ENCODE measurements around the gene SPEF2.
"Not testable (repeated sequence)": the region's sequence is repeated elsewhere in the genome, so short reads cannot be mapped to it uniquely, and the experiment has no call there.

SPEF2 gene

DNA sequence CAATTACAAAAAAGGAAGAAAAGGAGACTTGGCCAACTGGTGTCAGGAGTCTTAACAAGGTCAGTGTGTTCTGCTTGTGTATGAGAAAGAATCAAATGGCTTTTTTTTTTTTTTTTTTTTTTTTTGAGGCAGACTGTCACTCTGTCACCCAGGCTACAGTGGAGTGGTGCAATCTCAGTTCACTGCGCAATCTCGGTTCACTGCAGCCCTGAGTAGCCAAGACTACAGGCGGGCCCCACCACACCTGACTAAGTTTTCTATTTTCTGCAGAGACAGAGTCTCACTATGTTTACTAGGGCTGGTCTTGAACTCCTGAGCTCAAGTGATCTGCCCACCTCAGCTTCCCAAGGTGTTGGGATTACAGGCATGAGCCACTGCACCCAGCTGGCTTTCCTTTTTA, 236.0 kb downstream of the SPEF2 start:
- DNase-seq (ENCODE audit: low spot score), result no peak

DNA sequence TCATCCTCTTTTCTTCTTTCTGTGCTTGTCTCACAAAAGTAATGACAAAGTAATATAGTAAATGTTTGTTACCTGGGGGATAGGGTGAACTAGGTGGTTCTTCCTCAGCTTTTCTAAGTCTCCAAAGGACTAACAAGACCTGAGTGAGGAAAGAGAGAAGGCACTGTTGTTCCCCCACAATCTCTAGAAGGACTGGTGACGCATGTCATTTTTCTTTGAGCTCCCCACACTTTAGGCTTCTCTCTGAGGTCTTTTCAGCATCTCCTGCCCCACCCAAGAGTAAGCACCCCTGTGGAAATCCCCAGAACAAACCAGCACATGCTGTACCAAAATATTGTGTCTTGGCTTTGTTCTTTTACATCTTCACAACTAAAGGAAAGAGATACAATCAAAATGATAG, 236.6 kb downstream of the SPEF2 start:
- DNase-seq (ENCODE audit: low spot score), result no peak

DNA sequence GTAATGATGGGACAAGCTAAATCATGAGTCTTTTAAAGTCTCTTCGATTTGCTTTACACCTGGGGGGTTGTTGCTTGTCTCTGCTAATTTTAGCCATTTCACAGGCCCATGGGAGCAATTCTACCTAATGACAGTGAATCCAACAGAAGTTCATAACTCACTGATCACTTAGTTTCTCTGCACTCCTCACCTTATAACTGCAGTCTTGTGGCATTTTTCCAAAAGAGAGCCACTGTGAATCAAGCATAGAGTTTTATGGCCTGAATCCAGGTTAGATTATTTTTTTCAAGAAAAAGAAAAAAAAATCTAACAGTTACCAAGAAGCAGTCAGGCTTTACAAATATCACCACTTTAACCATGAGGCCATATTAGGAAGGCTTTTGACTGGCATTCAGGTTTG, 237.5 kb downstream of the SPEF2 start:
- DNase-seq (ENCODE audit: low spot score), result no peak

DNA sequence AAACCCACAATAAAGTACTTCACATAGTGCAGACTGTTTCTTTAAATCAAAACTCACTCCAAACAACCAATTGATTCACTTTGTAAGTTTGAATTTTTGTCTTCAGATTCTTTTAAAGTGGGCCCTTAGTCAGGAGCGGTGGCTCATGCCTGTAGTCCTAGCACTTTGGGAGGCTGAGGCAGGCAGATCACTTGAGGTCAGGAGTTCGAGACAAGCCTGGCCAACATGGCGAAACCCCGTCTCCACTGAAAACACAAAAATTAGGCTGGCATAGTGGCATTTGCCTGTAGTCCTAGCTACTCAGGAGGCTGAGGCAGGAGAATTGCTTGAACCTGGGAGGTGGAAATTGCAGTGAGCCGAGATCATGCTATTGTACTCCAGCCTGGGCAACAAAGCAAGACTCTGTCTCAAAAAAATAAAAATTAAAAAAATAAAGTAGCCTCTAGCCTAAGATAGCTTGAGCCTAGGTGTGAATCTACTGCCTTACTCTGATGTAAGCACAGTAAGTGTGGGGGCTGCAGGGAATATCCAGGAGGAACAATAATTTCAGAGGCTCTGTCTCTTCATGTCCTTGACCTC, 238.6 kb downstream of the SPEF2 start:
- not testable (repeated sequence) for DNase-seq (ENCODE audit: low spot score)

DNA sequence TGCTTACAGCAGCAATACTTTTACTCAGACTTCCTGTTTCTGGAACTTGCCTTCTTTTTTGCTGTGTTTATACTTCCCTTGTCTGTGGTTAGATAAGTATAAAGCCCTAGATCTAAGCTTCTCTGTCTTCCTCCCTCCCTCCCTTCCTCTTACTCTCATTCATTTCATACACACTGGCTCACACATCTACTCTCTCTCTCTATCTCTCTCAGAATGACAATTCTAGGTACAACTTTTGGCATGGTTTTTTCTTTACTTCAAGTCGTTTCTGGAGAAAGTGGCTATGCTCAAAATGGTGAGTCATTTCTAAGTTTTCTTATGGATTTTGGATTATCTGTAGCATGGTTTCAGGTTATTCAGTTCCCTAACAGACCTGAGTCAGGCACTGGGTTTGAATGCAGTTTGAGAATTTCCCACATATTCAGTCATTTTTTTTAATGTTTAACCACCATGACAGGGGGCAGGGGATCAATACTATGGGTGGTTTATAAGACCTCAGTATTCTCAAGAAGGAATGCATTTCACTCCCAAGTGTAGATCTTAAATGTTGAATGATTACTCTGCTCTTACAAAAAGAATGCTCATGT, 239.2 kb downstream of the SPEF2 start, which contains the start of gene IL7R:
Gene IL7R (plus strand): TSS at position 127 of the 587 bp plus-strand sequence. CDS start 87 bp downstream, at position 214.
- peak; percentile 24 for DNase-seq (ENCODE audit: low spot score)

DNA sequence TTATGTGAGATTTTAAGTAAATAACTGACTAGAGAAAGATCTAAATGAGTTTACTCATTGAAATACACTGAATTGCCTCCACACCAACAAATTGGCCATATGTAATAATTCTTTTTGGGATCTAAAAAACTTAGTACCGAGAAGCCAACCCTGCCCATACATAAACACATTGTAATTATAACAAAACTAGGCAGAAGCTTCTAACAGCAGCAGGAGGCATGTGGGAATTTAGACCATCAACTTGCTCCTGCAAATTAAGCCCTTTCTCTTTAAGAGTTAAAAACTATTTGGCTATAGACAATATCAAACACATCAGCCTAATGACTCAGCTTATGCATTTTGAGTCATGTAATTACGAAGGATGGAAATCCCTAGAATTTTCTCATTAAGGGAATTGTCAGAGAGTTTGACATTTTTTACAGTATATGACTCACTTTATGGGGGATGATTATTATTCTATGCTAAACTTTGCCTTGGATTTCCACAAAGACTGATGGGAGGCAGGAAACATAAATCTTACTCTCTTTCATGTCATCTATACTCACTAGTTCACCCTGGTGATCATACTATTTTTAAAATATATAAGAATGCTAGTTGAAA, 240.0 kb downstream of the SPEF2 start:
- DNase-seq (ENCODE audit: low spot score), result peak; percentile 74

DNA sequence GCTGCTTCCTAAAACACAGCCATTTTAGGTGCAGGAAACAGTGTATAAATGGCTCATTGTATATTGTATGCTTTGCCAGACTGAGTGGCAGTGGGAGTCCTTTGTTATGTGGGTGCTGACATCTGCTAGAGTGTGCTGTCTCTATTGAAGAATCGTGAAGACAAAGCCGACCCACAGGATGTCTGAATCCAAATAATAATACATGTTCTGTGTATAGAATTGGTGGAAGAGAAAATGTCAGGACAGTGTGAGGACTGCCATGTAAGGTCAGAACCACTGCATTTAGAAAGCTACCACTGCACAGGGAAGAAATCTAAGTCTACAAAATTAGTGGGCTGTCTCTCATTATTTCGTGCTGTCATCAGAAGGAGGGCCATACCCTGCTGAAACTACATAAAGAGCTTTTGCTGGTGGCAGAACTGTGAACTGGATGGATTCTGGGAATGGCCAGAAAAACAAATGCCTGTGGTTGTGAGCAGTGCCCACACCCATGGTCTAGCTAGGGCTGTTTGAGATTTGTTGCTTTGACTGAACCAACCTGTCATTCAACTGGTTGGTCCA, 241.5 kb downstream of the SPEF2 start:
- DNase-seq (ENCODE audit: low spot score), result peak; percentile 33

DNA sequence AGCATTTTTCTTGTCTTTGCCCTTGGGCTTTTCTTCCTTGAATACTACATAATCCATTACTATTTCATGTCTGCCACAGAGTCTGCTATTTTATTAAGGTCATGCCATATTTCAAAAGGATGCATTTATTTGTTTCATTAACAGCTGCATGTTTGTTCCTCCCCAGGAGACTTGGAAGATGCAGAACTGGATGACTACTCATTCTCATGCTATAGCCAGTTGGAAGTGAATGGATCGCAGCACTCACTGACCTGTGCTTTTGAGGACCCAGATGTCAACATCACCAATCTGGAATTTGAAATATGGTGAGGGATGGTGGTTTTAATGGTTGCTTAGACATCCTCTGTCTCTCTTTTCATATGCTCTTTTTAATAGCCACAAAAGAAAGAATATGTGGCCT, 243.0 kb downstream of the SPEF2 start:
- DNase-seq (ENCODE audit: low spot score), result peak; percentile 13

DNA sequence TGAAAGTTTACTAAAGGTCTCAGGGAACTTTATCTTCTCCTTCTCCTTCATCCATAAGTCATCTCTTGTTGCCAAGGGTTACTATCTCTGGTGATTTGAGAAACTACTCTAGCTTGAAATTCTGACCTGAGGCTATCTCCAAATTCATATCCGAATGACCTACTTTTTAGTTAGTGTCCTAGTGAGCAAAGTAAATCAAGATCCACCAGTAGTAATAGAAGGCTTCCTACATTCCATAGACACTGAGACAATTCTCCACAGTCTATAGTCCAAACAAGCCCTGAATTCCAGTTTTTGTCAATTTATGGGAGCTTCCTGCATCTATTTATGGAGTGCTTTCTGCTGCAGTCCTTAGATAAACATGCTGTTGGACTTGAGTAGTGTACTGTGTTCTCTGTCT, 244.1 kb downstream of the SPEF2 start:
- DNase-seq (ENCODE audit: low spot score), result peak; percentile 14

DNA sequence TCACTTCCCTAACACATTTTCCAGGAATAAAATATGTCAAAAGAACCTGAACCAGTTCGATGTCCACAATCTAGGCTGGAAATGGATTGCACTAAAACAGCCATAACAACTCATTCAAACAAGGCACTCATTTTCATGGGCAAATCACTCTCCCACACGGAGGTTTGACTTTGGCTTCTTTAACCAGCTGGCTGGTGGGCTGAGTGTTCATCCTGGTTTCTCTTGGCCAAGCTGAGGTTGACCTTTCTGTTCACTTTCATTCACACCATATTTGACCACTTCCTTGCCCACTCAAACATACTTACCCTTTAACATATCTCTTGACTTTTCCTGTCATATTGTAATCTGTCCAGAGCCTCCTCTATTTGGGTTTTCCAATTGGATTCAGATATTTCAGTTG, 244.5 kb downstream of the SPEF2 start:
- no peak for DNase-seq (ENCODE audit: low spot score)

DNA sequence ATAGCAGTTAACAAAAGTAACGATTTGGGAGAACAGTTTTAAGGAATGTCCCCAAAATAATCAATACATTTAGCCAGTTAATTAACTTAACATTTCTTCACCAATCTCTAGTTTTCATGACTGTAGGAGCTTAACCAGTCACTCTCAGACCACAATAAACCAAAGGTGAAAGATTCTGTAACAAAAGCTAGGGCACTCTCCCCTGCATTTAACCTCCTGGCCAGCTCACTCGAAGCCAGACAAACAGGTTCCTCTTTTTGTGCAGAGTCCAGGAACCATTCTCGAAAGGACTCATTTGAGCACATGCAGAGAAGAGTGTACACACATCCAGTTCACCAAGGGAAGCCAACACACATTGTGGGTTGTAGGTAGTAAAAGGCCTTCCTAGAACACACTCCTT, 245.5 kb downstream of the SPEF2 start:
- DNase-seq (ENCODE audit: low spot score), result no peak
